HG03575 (cell line): ENCODE results near the gene FRMD6.
"Not testable (repeated sequence)": the region's sequence is repeated elsewhere in the genome, so short reads cannot be mapped to it uniquely, and the experiment has no call there.

Experiments used
- ATAC-seq: cut with Tn5 transposase; IDR thresholded peaks from one replicate; pipeline ENCODE4 v1.9.1; 2021; ENCODE audit not compliant: unreplicated experiment, insufficient number of reproducible peaks, low FRiP score; ENCODE audit errors: extremely low read depth

FRMD6 gene

GRCh38 chr14:51626788-51627187 lies 24.9 kb upstream of the FRMD6 start:
- no peak for ATAC-seq

- no peak for ATAC-seq
These were observed 24.4 kb upstream of the FRMD6 start for GRCh38 chr14:51627313-51627712.

GRCh38 chr14:51628238-51628637 lies 23.5 kb upstream of the FRMD6 start:
- no peak for ATAC-seq

GRCh38 chr14:51630987-51631386 lies 20.7 kb upstream of the FRMD6 start:
- no peak for ATAC-seq

GRCh38 chr14:51633298-51633697 lies 18.4 kb upstream of the FRMD6 start:
- not testable (repeated sequence) for ATAC-seq

GRCh38 chr14:51636109-51636508 lies 15.6 kb upstream of the FRMD6 start:
- no peak for ATAC-seq

GRCh38 chr14:51638071-51638944 lies 13.4 kb upstream of the FRMD6 start:
- no peak for ATAC-seq

GRCh38 chr14:51639668-51640316 lies 11.9 kb upstream of the FRMD6 start:
- ATAC-seq, result no peak

GRCh38 chr14:51643140-51643539 lies 8.6 kb upstream of the FRMD6 start:
- ATAC-seq, result no peak

GRCh38 chr14:51644217-51644933 lies 7.3 kb upstream of the FRMD6 start:
- no peak for ATAC-seq

GRCh38 chr14:51648296-51648695 lies 3.4 kb upstream of the FRMD6 start:
- ATAC-seq, result no peak

GRCh38 chr14:51650716-51651387 lies 858 bp upstream of the FRMD6 start:
- ATAC-seq, result no peak

GRCh38 chr14:51652168-51653078 lies 713 bp downstream of the FRMD6 start:
- no peak for ATAC-seq

GRCh38 chr14:51653079-51653774 lies 1.5 kb downstream of the FRMD6 start:
- no peak for ATAC-seq

- ATAC-seq, result no peak
These were observed 2.2 kb downstream of the FRMD6 start for GRCh38 chr14:51653775-51654532.

GRCh38 chr14:51654533-51654845 lies 2.8 kb downstream of the FRMD6 start:
- no peak for ATAC-seq

- ATAC-seq, result no peak
These were observed 6.1 kb downstream of the FRMD6 start for GRCh38 chr14:51657762-51658161.
